ENCODE measurements around the gene H3-3A.

- TF ChIP-seq CTCF (IDR thresholded peaks at IDR 0.05) (no peak), POLR2A (IDR thresholded peaks at IDR 0.05) (no peak)
These were observed 50.1 kb downstream of the H3-3A start for GRCh38 chr1:226112626-226113025.
